ENCODE results near the gene KDM4B. TPM values are rescaled to one million over a fixed set of nuclear protein-coding genes. Genes with fewer than 3 reads are reported as not detected.

KDM4B gene
- polyA plus RNA-seq, 3 donors = 6.4 to 22.7 (median 12.7) TPM

DNA sequence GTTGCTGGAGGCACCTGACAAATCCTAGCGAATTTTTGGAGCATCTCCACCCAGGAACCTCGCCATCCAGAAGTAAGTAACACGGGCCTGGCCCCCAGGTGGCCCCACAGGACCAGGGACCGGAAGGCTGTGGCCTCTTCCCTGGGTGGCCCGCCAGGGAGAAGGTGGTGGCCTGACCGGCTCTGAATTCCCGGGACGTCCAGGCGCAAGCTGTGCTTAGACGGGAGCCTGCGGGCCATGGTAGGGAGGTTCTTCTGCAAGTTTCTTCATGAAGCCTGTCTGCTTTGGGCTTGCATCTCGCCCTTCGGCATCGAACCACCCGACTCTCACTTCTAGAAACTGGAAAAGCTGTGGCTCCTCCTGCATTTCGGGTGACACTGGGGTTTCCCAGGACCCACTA, 47.4 kb downstream of the KDM4B start:
- peaks cover 0 to 2% (median 0%) of the 10 kb centered on the region in 3 donors for H3K27me3 Mint-ChIP-seq (ENCODE audit: low read depth in 3 of 3)
- intact Hi-C loops (cut with micrococcal nuclease) = no loop called here
- Histone ChIP-seq H3K27me3 (ENCODE audit: control insufficient read depth in 2 of 2, insufficient read depth in 2 of 2, low read length in 2 of 2) (no peaks in the 10 kb centered on the region), H3K4me3 (replicated peaks in 1 of 3; ENCODE audit: low read depth in 2 of 3, low read length in 3 of 3) (no peak overlapping the region), H3K4me2 (replicated peaks; ENCODE audit: extremely low read depth, low read length, poor library complexity, severe bottlenecking) (no peak overlapping the region), H3K4me1 (ENCODE audit: control insufficient read depth in 1 of 2, insufficient read depth in 2 of 2, low read length in 2 of 2) (no peaks in the 10 kb centered on the region), H3K9ac (ENCODE audit: insufficient read depth, low read length, poor library complexity, severe bottlenecking) (no peak overlapping the region), H3K27ac (ENCODE audit: low read depth in 1 of 2, low read length in 2 of 2) (no peak overlapping the region), H3K9me3 (replicated peaks in 1 of 2; ENCODE audit: control insufficient read depth in 1 of 2, insufficient read depth in 1 of 2, low read length in 2 of 2) (no peaks in the 10 kb centered on the region), H3K79me2 (ENCODE audit: insufficient read depth, low read length) (peaks cover 39% of the 10 kb centered on the region), H2AFZ (ENCODE audit: insufficient read depth, low read depth, low read length, poor library complexity, severe bottlenecking) (no peak overlapping the region), H4K20me1 (ENCODE audit: insufficient read depth, low read length) (peaks cover 99% of the 10 kb centered on the region), H3K36me3 (replicated peaks in 1 of 2; ENCODE audit: control insufficient read depth in 1 of 2, insufficient read depth in 2 of 2, low read length in 2 of 2) (peaks cover 28 to 63% of the 10 kb centered on the region in 2 donors)
- DNase-seq = no peak
- H3K4me1 Mint-ChIP-seq = peaks cover 1% of the 10 kb centered on the region
- no peaks in the 10 kb centered on the region for H3K9me3 Mint-ChIP-seq
- peaks cover 27 to 36% of the 10 kb centered on the region in 2 donors for H3K36me3 Mint-ChIP-seq
- H3K4me3 Mint-ChIP-seq = no peak overlapping the region
- TF ChIP-seq, protein P1, sequence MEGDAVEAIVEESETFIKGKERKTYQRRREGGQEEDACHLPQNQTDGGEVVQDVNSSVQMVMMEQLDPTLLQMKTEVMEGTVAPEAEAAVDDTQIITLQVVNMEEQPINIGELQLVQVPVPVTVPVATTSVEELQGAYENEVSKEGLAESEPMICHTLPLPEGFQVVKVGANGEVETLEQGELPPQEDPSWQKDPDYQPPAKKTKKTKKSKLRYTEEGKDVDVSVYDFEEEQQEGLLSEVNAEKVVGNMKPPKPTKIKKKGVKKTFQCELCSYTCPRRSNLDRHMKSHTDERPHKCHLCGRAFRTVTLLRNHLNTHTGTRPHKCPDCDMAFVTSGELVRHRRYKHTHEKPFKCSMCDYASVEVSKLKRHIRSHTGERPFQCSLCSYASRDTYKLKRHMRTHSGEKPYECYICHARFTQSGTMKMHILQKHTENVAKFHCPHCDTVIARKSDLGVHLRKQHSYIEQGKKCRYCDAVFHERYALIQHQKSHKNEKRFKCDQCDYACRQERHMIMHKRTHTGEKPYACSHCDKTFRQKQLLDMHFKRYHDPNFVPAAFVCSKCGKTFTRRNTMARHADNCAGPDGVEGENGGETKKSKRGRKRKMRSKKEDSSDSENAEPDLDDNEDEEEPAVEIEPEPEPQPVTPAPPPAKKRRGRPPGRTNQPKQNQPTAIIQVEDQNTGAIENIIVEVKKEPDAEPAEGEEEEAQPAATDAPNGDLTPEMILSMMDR (IDR thresholded peaks at IDR 0.05) = no peak
- H3K27ac Mint-ChIP-seq = peak overlapping the region in 1 of 7 donors; percentile 35
- WGBS (ENCODE audit: insufficient coverage) = 94% methylated on average over 15 of the region's 16 CpGs

DNA sequence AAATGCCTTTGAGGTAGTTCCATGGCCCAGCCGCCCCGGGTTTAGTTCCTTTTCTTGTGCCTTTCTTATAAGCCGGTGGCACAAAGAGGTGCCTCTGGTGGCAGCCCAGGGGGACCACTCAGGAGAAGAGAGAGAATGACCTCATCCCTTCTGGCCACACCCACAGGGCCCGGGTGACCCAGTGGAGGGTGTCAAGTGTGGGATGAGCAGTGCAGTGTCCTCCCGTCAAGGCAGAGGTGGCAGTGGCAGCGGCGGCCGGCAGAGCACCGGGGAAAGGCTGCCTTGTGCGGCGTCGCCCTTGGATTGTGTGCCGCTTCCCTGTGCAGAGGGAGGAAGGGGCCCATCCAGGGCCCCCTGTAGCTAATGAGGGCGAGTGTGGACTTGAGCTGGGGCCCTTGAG, 47.9 kb downstream of the KDM4B start:
- H3K9me3 ChIP-seq (replicated peaks in 1 of 2; ENCODE audit: control insufficient read depth in 1 of 2, insufficient read depth in 1 of 2, low read length in 2 of 2) = no peaks in the 10 kb centered on the region
- H3K4me3 Mint-ChIP-seq = no peak overlapping the region
- WGBS (ENCODE audit: insufficient coverage) = 94% methylated on average over 9 of the region's 14 CpGs
- peaks cover 27 to 34% of the 10 kb centered on the region in 2 donors for H3K36me3 Mint-ChIP-seq
- H3K27ac Mint-ChIP-seq = peak overlapping the region in 4 of 7 donors; percentile 37 to 72 (median 63)
- no peak overlapping the region for H3K4me3 ChIP-seq (replicated peaks in 1 of 3; ENCODE audit: low read depth in 2 of 3, low read length in 3 of 3)
- H3K27me3 ChIP-seq (ENCODE audit: control insufficient read depth in 2 of 2, insufficient read depth in 2 of 2, low read length in 2 of 2) = no peaks in the 10 kb centered on the region
- H3K27ac ChIP-seq (ENCODE audit: low read depth in 1 of 2, low read length in 2 of 2) = no peak overlapping the region
- no peak overlapping the region for H3K4me2 ChIP-seq (replicated peaks; ENCODE audit: extremely low read depth, low read length, poor library complexity, severe bottlenecking)
- peaks cover 0 to 2% (median 0%) of the 10 kb centered on the region in 3 donors for H3K27me3 Mint-ChIP-seq (ENCODE audit: low read depth in 3 of 3)
- no peak for DNase-seq
- H3K36me3 ChIP-seq (replicated peaks in 1 of 2; ENCODE audit: control insufficient read depth in 1 of 2, insufficient read depth in 2 of 2, low read length in 2 of 2) = peaks cover 25 to 58% of the 10 kb centered on the region in 2 donors
- H3K9me3 Mint-ChIP-seq = no peaks in the 10 kb centered on the region
- H3K4me1 Mint-ChIP-seq = peaks cover 1% of the 10 kb centered on the region
- H3K79me2 ChIP-seq (ENCODE audit: insufficient read depth, low read length) = peaks cover 35% of the 10 kb centered on the region
- TF ChIP-seq, protein P1 (IDR thresholded peaks at IDR 0.05) = no peak
- no peak overlapping the region for H2AFZ ChIP-seq (ENCODE audit: insufficient read depth, low read depth, low read length, poor library complexity, severe bottlenecking)
- peaks cover 99% of the 10 kb centered on the region for H4K20me1 ChIP-seq (ENCODE audit: insufficient read depth, low read length)
- no peak overlapping the region for H3K9ac ChIP-seq (ENCODE audit: insufficient read depth, low read length, poor library complexity, severe bottlenecking)
- no peaks in the 10 kb centered on the region for H3K4me1 ChIP-seq (ENCODE audit: control insufficient read depth in 1 of 2, insufficient read depth in 2 of 2, low read length in 2 of 2)
- intact Hi-C loops (cut with micrococcal nuclease) = no loop called here

Measured in CD14-positive monocyte (primary cell).